HG02678 (cell line): ENCODE results near the gene SSR4.
"Not testable (repeated sequence)": the region's sequence is repeated elsewhere in the genome, so short reads cannot be mapped to it uniquely, and the experiment has no call there.

Experiments used
- ATAC-seq: cut with Tn5 transposase; IDR thresholded peaks from one replicate; pipeline ENCODE4 v1.9.1; 2021; ENCODE audit warnings: mild to moderate bottlenecking, moderate library complexity; ENCODE audit not compliant: unreplicated experiment

The SSR4 gene

DNA sequence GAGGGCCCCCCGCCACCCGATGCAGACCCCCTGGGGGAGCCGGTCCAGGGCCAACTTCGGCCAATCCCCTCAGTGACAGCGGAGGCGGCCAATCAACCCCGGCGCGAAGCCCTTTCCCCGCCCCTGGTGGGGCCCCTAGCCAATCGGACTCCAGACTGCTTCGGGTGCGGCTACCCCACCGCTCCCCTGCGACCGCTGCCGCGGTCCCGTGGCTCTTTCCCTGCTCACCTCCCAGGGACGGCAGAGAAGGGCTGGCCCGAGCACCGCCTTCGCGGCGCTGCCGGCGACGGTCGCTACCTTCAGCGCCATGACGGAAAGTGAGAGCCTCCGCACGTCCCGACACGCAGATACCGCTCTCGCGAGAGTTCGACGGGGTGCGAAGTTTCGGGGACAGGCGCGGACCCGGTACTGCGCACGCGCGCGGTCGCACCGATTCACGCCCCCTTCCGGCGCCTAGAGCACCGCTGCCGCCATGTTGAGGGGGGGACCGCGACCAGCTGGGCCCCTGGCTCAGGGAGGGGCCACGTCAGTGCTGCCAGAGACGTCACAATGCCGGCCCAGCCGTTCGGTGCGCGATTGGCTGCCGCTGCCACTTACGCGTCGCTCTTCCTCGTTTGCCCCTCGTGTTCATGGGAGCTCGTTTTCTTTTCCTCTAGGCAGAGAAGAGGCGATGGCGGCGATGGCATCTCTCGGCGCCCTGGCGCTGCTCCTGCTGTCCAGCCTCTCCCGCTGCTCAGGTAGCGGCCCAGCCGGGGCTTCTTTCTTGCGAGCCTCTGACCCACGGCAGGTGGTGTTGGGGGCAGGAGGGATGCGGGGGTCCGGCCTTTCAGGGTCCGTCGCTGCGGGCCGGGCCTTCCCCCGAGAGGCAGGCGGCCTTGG lies at the start of gene SSR4, which contains the start of gene IDH3G:
Gene SSR4 (plus strand): TSS at position 651 of the 879 bp plus-strand sequence. CDS start 20 bp downstream, at position 671.
Gene IDH3G (minus strand): TSS at position 358 of the 879 bp plus-strand sequence. CDS start 49 bp downstream, at position 309.
- peak; percentile 94 for ATAC-seq

DNA sequence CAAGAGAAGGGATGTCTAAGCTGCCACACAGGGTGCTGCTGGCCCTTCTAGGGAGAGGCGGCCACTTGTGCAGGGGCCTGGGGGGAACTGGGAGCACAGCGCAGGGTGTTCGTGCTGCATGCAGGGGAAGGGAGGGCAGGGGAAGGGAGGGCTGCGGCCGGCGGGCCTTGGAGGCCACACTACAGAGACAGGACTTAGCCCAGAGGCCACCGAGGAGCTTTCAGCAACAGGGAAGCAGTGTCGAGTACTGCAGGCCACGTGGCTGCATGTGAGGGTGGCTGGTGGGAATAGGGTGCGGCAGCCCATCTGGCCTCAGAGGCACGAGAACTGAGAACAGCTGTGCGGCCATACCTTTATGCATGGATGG lies 49.4 kb upstream of the SSR4 start:
- not testable (repeated sequence) for ATAC-seq

DNA sequence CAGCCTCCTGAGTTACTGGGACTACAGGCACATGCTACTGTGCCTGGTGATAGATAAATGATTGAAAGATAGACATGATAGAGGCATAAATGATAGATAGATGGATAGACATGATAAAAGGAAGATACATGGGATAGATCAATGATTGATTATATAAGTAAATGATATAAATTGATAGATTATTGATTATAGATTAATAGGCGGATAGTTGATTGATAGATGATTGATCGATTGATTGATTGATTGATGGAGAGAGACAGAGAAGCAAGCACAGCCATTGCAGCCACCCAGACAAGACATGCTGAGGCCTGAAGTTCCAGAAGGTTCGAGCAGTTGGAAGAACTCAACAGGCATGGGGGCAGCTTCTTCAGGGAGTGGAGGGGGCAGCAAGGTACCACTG lies 48.1 kb upstream of the SSR4 start:
- no peak for ATAC-seq

DNA sequence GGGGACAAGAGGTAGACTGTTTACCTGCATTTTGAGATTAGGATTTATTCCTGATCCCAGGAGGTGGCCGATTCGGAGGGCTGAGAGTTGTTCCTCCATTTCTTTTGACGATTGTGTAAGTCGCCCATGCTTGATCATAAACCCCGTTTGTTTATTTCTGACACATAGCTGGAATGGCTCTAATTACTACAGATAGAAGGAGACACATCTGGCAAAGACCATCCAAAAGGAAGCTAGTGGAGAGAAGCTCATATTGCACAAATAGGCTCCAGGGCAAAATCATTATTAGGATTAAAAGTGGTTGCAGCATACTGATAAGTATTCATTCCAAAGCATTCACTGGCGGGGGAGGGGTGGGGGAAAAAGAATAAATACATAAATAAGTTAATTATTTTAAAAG lies 47.5 kb upstream of the SSR4 start:
- not testable (repeated sequence) for ATAC-seq

DNA sequence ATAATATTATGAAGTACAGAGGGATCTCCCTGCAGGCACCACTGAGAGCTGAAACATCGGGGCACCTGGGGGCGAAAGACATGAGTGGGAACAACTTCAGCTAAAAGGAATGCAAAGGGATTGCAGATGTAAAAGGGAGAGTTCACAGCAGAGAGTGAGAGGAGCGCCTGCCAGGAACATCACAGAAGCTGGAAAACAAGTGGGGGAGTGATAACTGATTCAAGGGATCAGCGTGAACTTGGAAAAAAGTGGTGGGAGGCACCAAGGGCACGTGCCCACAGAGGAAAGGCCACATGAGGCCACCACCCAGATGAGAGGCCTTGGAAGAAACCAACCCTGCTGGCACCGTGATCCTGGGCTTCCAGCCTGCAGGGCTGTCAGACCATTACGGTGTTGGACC lies 45.5 kb upstream of the SSR4 start:
- not testable (repeated sequence) for ATAC-seq

DNA sequence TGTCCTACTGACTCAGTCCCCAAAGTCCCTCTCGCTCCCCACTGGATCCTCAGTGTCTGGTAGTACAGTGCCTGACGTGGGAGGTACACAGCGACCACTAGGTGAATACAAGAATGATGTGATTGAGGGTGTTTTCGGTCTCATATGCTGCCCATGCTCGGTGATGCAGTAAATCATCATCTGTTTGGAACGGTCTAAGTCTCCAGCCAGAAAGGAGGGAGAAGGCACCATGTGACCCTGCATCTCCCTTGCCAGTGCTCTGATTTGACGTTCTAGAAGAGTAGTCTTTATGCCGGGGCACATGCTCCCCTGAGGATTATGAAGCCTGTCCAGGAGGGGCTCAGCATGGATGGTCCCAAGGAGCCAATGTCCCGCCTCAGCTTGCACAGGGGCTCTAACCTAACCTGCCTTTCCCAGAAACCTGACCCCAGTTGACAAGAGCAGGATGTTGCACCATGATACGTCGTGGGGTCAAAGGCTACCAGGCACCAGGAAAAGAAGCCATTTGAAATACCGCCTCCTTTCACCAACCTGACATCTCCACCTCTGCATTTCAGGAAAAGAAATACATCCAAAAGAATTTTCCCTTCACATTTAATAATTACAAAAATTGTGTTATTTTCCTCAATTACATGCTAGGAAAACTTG lies 44.2 kb upstream of the SSR4 start:
- no peak for ATAC-seq

DNA sequence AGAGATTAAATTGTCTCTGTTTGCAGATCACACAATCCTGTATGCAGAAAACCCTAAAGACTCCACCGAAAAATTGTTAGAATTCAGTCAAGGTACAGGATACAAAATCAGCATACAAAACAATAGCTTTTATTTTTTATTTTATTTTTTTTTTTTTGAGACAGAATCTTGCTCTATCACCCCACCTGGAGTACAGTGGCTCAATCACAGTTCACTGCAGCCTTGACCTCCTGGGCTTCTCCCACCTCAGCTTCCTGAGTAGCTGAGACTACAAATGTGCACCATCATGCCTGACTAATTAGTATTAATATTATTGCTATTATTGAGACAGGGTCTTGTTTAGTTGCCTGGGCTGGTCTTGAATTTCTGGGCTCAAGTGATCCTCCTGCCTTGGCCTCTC lies 39.3 kb upstream of the SSR4 start:
- ATAC-seq, result no peak

DNA sequence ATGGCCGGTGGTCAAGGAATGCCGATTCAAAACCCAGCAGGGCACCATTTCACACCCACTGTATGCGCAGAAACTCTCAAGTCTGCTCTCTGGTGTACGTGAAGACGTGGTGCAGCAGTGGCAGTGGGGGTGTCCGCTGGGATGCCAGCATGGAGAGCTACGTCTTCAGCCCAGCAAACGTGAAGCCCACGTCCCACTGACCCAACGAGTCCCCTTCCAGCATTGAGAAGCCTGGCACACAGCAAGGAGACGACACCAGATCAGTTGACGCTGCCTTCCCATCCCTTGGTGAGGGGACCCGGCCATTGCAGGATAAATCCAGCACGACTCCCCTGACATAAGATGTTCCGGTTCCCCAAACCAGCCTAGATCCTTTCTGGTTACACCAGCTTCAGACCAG lies 32.6 kb upstream of the SSR4 start:
- ATAC-seq, result no peak

DNA sequence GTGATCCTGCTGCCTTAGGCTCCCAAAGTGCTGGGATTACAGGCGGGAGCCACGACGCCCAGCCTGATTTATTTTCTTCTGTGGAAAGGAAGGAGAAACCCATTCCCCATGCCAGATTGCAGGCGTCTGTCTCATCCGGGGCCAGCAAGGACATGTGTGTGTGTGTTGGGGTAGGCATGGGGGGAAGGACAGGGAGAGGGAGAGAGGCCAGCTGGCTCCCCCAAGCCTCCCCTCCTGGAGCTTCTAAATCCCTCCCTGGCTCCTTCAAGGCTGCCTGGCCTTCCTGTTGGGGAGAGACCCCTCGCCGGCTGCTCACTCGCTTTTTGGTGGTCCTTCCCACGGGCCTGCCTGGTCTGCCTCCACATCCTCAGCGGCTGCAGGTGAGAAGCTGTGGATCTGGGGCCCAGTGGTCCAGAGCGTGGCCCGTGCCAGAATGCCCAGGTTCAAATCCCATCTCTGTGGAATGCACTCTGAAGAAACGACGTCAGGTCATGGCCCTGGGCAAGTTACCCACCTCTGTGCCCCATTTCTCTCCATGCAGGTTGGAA lies 31.8 kb upstream of the SSR4 start:
- ATAC-seq, result no peak

DNA sequence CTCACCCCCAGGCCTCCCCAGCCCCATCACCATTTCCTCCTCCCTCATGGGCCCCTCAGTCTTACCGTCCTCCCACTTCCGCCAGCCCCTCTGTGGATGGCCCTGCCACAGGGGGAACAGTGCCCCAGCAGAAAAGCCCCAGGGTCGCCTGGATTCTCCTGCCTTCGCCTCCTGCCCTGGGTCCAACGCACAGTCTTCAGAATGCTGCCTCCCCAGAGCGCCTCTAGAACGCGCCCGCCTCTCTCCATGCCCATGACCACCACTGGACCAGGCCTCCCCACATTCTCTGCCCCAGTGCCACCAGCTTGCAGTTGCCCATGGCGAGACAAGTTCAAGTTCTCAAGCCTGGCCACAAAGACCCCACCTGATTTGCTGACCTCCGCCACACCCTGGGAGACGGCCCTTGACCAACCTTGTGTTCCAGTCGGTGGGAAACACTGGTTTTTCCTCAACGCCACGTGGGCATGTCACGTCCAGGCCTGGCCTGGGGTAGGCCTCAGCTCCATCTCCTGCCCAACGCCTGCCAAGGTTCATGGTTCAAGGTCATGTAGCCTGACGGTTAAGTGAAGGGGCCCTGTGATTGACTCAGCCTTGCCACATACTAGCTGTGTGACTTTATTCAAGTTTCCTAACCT lies 31.1 kb upstream of the SSR4 start:
- no peak for ATAC-seq

DNA sequence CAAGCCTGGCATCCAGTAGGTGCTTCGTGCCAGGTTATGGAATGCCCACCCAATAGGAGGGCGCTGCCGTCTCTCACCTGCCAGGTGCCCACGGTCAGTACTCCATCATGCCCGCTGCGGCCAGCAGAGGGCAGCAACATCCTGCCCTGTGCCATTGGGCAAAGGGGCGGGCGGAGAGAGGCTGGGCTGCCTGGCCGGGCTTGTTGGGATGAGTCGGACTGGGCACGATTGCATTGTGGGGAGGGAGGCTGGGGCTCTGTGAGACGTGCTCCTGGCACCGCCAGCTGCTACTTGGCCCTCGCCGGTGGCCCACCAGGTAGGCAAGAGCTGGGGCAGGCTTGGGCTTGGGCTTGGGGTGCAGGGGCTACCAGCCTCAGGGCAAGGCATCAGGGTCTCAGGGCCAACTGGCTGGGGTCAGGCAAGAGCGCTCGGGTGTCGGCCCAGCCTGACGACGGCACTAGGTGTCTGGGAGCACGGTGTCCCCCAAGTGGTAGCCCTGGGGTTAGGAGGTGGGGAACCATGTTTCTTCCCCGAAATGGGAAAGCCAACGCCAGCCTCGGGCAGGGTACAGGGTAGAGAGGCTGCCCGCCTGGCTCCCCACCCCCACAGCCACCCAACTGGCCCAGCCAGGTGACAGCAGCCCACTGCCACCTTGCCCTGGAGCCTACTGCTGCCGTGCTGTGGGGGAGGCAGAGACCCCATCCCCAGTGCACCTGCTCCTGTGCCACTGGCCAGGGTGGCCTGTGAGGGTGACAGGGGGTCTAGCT lies 30.3 kb upstream of the SSR4 start, which contains the start of gene PLXNB3:
Gene PLXNB3 (plus strand): TSS at position 261 of the 767 bp plus-strand sequence. CDS start 1,287 bp downstream, outside the sequence.
- no peak for ATAC-seq

DNA sequence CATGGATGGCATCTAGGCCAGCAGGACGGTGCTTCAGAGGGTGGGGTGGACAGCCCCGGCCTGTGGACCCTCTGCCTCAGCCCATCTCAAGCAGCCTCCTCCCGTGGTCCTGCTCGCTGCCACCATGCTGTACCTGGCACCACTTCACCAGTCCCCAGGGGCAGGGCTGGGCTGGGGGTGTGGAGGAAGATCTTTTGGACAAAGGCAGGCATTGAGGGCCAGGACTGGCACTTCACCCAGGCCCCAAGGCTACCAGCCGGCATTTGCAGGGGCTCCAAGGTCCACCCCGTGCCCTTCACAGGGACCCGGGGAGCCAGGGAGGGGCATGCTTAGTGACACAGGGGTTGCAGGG lies 29.7 kb upstream of the SSR4 start:
- no peak for ATAC-seq

DNA sequence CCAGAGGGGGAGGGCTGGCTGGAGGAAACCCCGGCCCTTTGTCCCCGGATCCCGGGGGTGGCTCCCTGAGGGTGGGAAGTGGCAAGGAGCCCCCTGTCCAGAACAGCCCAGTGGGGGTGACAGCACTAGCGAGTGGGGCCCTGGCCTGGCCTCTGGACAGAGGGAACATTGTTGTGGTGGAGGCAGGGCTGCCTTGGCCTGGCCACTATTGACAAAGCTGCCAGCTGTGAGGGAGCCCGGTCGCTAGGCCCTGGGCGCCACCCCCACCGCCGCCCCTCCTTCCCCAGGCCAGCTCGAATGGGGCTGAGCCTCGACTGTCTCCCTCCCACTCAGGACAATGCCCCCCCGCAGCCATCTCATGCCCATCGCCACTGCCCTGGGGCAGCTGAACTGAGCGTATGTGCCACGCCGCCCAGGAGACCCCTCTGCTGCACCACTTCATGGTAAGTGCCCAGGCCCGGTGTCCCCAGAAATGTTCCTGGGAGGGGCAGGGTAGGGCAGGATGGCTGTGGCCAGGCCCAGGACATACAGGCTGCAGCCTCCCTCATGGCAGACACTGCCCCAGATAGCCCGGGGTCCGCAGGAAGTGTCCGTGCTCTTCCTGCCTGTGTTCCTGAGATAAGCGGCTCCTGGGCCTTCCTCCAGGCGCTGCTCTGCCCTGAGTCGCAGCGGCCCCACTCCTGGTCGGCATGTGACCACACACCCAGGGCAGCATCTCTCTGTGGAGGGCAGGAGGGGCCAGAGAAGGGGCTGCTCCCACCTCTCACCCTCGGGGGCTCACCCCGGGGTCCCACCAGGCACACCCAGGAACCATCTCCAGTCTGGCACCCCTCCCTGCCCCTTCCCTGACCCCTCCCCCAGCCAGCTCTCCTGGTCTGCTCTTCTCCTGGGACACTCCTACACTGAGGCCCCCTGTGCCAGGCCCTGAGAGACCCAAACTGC lies 29.1 kb upstream of the SSR4 start:
- no peak for ATAC-seq

DNA sequence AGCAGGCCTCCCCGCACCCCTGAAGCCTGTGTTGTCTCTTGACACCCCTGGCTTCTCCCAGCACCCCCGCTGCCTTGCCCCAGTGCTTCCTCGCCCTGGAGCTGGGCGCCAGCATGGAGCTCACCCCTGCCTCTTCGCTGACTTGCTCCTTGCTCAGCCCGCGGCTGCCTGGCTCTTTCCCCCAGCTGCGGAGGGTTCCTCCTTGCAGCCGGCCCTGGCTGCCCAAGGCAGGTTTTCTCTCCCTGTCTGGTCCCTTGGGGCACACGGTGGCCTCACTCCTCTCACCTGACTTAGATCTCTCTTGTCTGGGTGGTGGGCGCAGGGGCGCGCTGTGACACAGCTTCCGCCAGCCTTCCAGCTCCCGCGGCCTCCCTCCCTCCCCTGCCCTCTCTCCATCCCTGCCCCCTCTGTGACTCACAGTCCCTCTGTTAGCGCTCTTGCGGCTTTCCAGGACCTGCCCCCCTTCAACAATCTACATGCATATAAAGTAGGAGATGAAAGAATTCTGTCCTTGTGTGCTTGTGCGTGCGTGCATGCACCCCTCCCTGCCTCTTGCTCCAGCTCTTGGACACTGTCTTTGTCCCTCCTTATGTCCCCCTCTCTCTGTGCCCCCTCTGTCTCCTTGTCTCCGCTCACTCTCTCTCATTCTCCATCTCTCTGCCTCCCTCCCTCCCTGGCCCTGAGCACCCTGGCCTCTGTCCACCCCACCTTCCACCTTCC lies 28.2 kb upstream of the SSR4 start:
- ATAC-seq, result no peak

DNA sequence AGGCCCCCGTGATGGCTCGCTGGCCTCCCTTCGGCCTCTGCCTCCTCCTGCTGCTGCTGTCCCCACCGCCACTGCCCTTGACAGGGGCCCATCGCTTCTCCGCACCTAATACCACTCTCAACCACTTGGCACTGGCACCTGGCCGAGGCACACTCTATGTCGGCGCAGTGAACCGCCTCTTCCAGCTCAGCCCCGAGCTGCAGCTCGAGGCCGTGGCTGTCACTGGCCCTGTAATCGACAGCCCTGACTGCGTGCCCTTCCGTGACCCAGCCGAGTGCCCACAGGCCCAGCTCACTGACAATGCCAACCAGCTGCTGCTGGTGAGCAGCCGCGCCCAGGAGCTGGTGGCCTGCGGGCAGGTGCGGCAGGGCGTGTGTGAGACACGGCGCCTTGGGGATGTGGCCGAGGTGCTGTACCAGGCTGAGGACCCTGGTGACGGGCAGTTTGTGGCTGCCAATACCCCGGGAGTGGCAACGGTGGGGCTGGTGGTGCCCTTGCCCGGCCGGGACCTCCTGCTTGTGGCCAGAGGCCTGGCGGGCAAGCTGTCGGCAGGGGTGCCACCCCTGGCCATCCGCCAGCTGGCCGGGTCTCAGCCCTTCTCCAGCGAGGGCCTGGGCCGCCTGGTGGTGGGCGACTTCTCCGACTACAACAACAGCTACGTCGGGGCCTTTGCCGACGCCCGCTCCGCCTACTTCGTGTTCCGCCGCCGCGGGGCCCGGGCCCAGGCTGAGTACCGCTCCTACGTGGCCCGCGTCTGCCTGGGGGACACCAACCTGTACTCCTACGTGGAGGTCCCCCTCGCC lies 27.4 kb upstream of the SSR4 start:
- no peak for ATAC-seq

DNA sequence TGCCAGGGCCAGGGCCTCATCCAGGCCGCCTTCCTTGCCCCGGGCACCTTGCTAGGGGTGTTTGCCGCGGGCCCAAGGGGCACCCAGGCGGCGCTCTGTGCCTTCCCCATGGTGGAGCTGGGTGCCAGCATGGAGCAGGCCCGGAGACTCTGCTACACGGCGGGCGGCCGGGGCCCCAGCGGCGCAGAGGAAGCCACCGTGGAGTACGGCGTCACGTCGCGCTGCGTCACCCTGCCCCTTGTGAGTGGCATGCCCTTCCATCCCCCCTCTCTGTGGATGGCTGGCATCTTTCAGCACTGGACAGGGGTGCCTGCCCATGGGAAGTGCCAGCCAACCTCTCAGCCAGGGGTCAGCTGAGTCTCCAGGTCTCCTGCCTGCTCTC lies 26.8 kb upstream of the SSR4 start:
- no peak for ATAC-seq

DNA sequence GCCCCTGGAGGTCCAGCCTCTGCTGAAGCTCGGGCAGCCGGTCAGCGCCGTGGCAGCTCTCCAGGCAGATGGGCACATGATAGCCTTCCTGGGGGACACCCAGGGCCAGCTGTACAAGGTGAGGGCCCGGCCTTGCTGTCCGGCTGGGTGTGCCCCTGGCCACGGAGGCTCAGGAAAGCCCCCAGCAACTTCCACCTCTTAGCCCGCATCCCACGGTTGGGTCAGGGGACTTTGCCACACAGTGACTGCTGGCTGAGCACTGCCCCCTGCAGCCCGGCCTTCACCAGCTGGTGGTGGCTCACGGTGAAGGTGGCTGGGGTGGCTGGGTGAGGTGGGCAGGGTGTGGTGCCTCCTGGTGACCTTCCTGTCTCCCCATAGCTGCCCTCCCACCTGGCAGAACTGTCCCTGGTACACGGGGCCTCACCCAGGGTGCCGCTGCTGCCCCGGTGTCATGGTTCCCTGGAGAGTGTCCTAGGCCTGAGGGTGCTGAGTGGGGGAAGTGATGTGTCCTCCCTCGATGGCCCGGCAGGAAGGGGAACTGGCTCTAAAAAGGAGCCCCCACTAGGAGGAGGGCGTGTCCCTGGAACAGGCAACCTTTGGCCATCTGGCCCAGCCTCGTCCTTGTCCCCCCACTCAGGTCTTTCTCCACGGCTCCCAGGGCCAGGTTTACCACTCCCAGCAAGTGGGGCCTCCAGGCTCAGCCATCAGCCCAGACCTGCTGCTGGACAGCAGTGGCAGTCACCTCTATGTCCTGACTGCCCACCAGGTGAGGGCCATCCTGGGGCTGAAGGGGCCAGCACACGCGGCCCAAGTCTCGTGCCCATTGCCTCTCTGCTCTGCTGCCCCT lies 25.9 kb upstream of the SSR4 start:
- no peak for ATAC-seq
